Measurements from ENCODE around the gene ATP5MC2. TPM values are rescaled to one million over a fixed set of nuclear protein-coding genes. Genes with fewer than 3 reads are reported as not detected.

The ATP5MC2 gene
- total RNA-seq, 1 experiment from 2014 or later = 322 TPM

- CTCF ChIA-PET = interaction anchor here (0.6 kb wide), 1 partner anchor 10 kb away, joined by 3 read pairs; no protein-coding TSS in a partner anchor
- no TSS peak for BruUV-seq (replicated peaks)
- 0 out of 2 replicates have a peak, but pooled peaks have one; percentile 16 for ATAC-seq
- Histone ChIP-seq H3K4me3 (ENCODE audit: low read length) (no peak overlapping the region), H3K27ac (ENCODE audit: low read length) (no peak overlapping the region), H3F3A (ENCODE audit: low read length, unreplicated experiment) (no peaks in the 10 kb centered on the region), H3K79me2 (ENCODE audit: low read length) (no peaks in the 10 kb centered on the region), H3K9me3 (ENCODE audit: low read length) (no peaks in the 10 kb centered on the region), H3K9ac (ENCODE audit: low read length) (no peak overlapping the region), H3K4me2 (ENCODE audit: low read length) (peak overlapping the region; percentile 13; the same call in 1 of the 2 replicates), H3K36me3 (ENCODE audit: low read depth, low read length) (no peaks in the 10 kb centered on the region), H4K20me1 (ENCODE audit: low read length) (no peaks in the 10 kb centered on the region), H3K27me3 (ENCODE audit: low read length) (0 out of 2 replicates have a peak, but pooled peaks cover 4% of the 10 kb centered on the region), H3K9me2 (replicated peaks; ENCODE audit: low read length) (no peaks in the 10 kb centered on the region), H2AFZ (ENCODE audit: low read length) (peak overlapping the region; percentile 58), H3K4me1 (ENCODE audit: insufficient read depth, low read length) (peaks cover 5% of the 10 kb centered on the region; the same call in 1 of the 2 replicates)
- POLR2A ChIA-PET (ENCODE audit: unreplicated experiment) = no interaction called here
- DNase-seq = peak; percentile 16
- intact Hi-C loops (cut with micrococcal nuclease) = no loop called here
- TF ChIP-seq EZH2phosphoT487 (IDR thresholded peaks at IDR 0.05; ENCODE audit: borderline replicate concordance, low read length) = no peak
- TF ChIP-seq EZH2 (IDR thresholded peaks at IDR 0.05; ENCODE audit: low read length, unreplicated experiment) = no peak
- no peak for TF ChIP-seq CTCF (conservative IDR thresholded peaks at IDR 0.05; ENCODE audit: low read depth, low read length)
Measured at GRCh38 chr12:53695152-53696145, 19.6 kb upstream of the ATP5MC2 start.

GRCh38 chr12:53694756-53695151, 18.9 kb upstream of the ATP5MC2 start:
- Histone ChIP-seq H3F3A (ENCODE audit: low read length, unreplicated experiment) (no peaks in the 10 kb centered on the region), H3K27me3 (ENCODE audit: low read length) (0 out of 2 replicates have a peak, but pooled peaks cover 4% of the 10 kb centered on the region), H3K4me1 (ENCODE audit: insufficient read depth, low read length) (peaks cover 5% of the 10 kb centered on the region; the same call in 1 of the 2 replicates), H3K36me3 (ENCODE audit: low read depth, low read length) (no peaks in the 10 kb centered on the region), H3K4me3 (ENCODE audit: low read length) (no peak overlapping the region), H3K79me2 (ENCODE audit: low read length) (no peaks in the 10 kb centered on the region), H3K9me3 (ENCODE audit: low read length) (no peaks in the 10 kb centered on the region), H4K20me1 (ENCODE audit: low read length) (no peaks in the 10 kb centered on the region), H3K27ac (ENCODE audit: low read length) (no peak overlapping the region), H2AFZ (ENCODE audit: low read length) (no peak overlapping the region), H3K9me2 (replicated peaks; ENCODE audit: low read length) (no peaks in the 10 kb centered on the region), H3K9ac (ENCODE audit: low read length) (no peak overlapping the region), H3K4me2 (ENCODE audit: low read length) (no peak overlapping the region)
- POLR2A ChIA-PET (ENCODE audit: unreplicated experiment) = no interaction called here
- DNase-seq (no peak), ATAC-seq (no peak)
- intact Hi-C loops (cut with micrococcal nuclease) = no loop called here
- TF ChIP-seq EZH2 (IDR thresholded peaks at IDR 0.05; ENCODE audit: low read length, unreplicated experiment) (no peak), EZH2phosphoT487 (IDR thresholded peaks at IDR 0.05; ENCODE audit: borderline replicate concordance, low read length) (no peak), CTCF (conservative IDR thresholded peaks at IDR 0.05; ENCODE audit: low read depth, low read length) (no peak)
- CTCF ChIA-PET = interaction anchor here (0.6 kb wide), 1 partner anchor 11 kb away, joined by 3 read pairs; no protein-coding TSS in a partner anchor
- no TSS peak for BruUV-seq (replicated peaks)
